Measurements from ENCODE around the gene AURKAIP1. TPM values are rescaled to one million over a fixed set of nuclear protein-coding genes. Genes with fewer than 3 reads are reported as not detected.
"Not testable (repeated sequence)": the region's sequence is repeated elsewhere in the genome, so short reads cannot be mapped to it uniquely, and the experiment has no call there.

Gene AURKAIP1
- total RNA-seq, 1 experiment from 2014 or later: 180 TPM

DNA sequence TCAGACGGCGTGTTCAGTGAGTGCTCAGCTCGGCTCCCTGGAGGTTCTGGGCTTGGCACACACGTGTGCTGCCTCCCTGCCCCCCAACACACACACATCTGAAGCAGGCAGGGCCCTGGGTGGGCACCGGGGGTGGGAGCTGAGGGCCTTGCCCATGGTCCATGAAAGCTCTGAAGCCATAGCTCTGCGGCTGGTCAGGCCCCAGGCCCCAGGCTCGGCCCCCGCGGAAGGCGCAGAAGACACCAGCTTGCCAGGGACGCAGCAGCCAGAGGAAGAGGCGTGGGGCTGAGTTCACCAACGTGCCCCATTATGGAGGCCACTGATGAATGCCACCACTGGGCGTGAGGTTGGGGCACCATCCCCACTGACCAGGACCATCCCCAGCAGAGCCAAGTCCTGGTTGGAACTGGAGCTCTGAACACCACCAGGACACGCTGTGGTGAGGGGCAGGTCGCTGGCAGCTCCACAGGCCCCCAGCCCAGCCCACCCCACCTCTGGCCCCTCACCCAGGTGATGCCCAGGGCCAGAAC, 4.2 kb downstream of the AURKAIP1 start:
- no peak for DNase-seq (ENCODE audit: low read depth in 1 of 2, low spot score in 2 of 2)
- Histone ChIP-seq H3K4me1 (replicated peaks) (peaks cover 32% of the 10 kb centered on the region), H3K9me3 (replicated peaks) (peaks cover 12% of the 10 kb centered on the region), H3K27me3 (replicated peaks) (no peaks in the 10 kb centered on the region), H3K27ac (no peak overlapping the region), H3K4me3 (no peak overlapping the region), H3K36me3 (peaks cover 47% of the 10 kb centered on the region)

DNA sequence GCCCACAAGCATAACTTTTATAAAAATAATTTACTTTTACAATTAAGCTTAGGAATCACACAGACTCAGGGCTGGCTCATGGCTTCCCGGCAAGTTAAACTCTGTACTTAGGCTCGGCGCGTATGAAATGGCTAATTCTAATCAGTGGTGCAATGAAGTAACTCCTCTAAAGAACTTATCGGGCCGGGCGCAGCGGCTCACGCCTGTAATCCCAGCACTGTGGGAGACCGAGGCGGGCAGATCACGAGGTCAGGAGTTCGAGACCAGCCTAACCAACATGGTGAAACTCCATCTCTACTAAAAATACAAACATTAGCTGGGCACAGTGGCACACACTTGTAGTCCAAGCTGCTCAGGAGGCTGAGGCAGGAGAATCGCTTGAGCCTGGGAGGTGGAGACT, 4.9 kb downstream of the AURKAIP1 start:
- Histone ChIP-seq H3K9me3 (replicated peaks) (peaks cover 12% of the 10 kb centered on the region), H3K4me1 (replicated peaks) (peaks cover 29% of the 10 kb centered on the region), H3K36me3 (peaks cover 45% of the 10 kb centered on the region)
- H3K4me3 ChIP-seq; DNase-seq (ENCODE audit: low read depth in 1 of 2, low spot score in 2 of 2); H3K27ac ChIP-seq; H3K27me3 ChIP-seq (replicated peaks): not testable (repeated sequence)

DNA sequence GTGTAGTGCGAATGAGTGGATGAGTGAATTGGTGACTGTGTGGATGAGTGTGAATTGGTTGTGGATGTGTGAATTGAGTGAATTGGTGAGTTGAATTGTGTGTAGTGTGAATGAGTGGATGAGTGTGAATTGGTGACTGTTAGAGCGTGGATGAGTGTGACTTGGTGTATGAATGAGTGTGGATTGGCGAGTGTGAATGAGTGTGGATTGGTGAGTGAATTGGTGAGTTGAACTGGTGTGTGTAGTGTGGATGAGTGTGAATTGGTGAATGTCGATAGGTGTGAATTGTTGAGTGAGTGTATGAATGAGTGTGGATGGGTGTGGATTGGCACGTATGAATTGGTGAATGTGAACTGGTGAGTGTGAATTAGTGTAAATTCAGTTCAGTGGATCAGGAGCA, 7.7 kb downstream of the AURKAIP1 start:
- Histone ChIP-seq H3K4me1 (replicated peaks) (peaks cover 11% of the 10 kb centered on the region), H3K27me3 (replicated peaks) (no peaks in the 10 kb centered on the region), H3K9me3 (replicated peaks) (peaks cover 12% of the 10 kb centered on the region), H3K4me3 (no peak overlapping the region), H3K27ac (no peak overlapping the region), H3K36me3 (peaks cover 18% of the 10 kb centered on the region)
- DNase-seq (ENCODE audit: low read depth in 1 of 2, low spot score in 2 of 2): no peak

DNA sequence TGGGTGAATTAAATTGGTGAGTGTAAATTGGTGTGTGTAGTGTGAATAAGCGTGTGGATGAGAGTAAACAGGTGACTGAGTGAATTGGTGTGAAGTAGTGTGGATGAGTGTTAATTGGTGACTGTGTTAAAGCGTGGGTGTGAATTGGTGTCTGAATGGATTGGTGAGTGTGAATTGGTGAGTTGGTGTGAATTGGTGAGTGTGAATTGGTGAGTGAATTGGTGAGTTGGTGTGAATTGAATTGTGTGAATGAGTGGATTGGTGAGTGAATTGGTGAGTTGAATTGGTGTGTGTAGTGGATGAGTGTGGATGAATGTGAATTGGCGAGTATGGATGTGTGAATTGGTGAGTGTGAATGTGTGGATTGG, 8.3 kb downstream of the AURKAIP1 start:
- Histone ChIP-seq H3K4me1 (replicated peaks) (peaks cover 11% of the 10 kb centered on the region), H3K9me3 (replicated peaks) (peaks cover 12% of the 10 kb centered on the region), H3K27ac (no peak overlapping the region), H3K4me3 (no peak overlapping the region), H3K27me3 (replicated peaks) (no peaks in the 10 kb centered on the region), H3K36me3 (peaks cover 11% of the 10 kb centered on the region)
- DNase-seq (ENCODE audit: low read depth in 1 of 2, low spot score in 2 of 2): no peak

DNA sequence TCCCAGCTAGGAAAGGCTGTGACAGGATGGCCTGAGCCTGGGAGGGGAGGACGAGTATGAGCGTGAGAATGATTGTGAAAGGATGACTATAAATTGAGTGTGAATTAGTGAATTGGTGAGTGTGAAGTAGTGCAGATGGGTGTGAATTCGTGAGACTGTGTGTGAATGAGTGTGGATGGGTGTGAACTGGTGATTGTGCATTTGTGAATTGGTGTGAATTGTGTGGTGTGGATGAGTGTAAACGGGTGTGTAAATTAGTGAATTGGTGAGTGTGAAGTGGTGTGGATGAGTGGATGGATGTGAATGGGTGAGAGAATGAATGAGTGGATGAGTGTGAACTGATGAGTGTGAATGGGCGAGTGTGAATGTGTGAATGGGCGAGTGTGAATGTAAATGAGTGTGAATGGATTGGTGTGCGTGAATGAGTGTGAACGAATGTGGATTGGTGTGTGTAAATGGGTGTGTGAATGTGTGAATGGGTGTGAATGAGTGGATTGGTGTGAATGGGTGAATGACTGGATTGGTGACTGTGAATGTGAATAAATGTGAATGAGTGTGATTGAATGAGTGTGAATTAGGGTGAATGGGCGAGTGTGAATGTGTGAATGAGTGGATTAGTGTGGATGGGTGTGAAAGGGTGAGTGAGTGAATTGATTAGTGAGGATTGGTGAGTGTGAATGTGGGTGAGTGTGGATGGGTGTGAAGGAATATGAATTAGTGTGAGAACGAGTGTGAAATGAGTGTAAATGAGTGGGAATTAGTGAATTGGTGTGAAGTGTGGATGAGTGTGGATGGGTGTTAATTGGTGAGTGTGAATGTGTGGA, 8.9 kb downstream of the AURKAIP1 start:
- no peak overlapping the region for H3K4me3 ChIP-seq
- H3K27me3 ChIP-seq (replicated peaks): no peaks in the 10 kb centered on the region
- peaks cover 5% of the 10 kb centered on the region; the same call in 1 of the 2 replicates for H3K36me3 ChIP-seq
- H3K4me1 ChIP-seq (replicated peaks): peaks cover 13% of the 10 kb centered on the region
- peaks cover 12% of the 10 kb centered on the region for H3K9me3 ChIP-seq (replicated peaks)
- no peak for DNase-seq (ENCODE audit: low read depth in 1 of 2, low spot score in 2 of 2)
- no peak overlapping the region for H3K27ac ChIP-seq

DNA sequence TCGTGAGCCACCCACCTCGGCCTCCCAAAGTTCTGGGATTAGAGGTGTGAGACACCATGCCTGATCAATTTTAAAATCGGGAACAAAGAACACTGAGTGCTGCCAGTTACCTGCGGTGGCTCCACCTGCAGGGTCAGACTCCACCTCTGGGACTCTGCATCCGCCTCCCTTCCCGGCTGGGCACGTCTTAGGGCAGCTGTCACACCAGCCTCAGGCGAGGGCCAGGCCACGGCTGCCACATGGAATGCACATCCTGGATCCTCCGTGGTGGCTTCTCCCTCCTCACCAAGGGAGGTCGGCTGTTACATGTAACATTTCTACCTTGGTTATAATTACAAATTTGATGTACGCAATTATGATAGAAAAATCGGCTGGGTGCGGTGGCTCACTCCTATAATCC, 10.7 kb downstream of the AURKAIP1 start:
- Histone ChIP-seq H3K9me3 (replicated peaks) (peaks cover 12% of the 10 kb centered on the region), H3K4me1 (replicated peaks) (peaks cover 31% of the 10 kb centered on the region), H3K27me3 (replicated peaks) (no peaks in the 10 kb centered on the region), H3K27ac (no peak overlapping the region), H3K4me3 (no peak overlapping the region), H3K36me3 (no peaks in the 10 kb centered on the region)
- DNase-seq (ENCODE audit: low read depth in 1 of 2, low spot score in 2 of 2): no peak

GRCh38 chr1:1361982-1362423, 13.0 kb downstream of the AURKAIP1 start:
- Histone ChIP-seq H3K36me3 (peaks cover 1% of the 10 kb centered on the region), H3K4me3 (no peak overlapping the region), H3K27ac (peak overlapping the region; percentile 90), H3K9me3 (replicated peaks) (peaks cover 8% of the 10 kb centered on the region), H3K27me3 (replicated peaks) (no peaks in the 10 kb centered on the region), H3K4me1 (replicated peaks) (peaks cover 49% of the 10 kb centered on the region)
- peak; percentile 61 to 77 for DNase-seq (ENCODE audit: low read depth in 1 of 2, low spot score in 2 of 2)

GRCh38 chr1:1361233-1361981, 13.6 kb downstream of the AURKAIP1 start:
- Histone ChIP-seq H3K4me1 (replicated peaks) (peaks cover 53% of the 10 kb centered on the region), H3K36me3 (peaks cover 5% of the 10 kb centered on the region), H3K27me3 (replicated peaks) (no peaks in the 10 kb centered on the region), H3K27ac (peak overlapping the region; percentile 90), H3K9me3 (replicated peaks) (peaks cover 6% of the 10 kb centered on the region), H3K4me3 (no peak overlapping the region)
- no peak for DNase-seq (ENCODE audit: low read depth in 1 of 2, low spot score in 2 of 2)

DNA sequence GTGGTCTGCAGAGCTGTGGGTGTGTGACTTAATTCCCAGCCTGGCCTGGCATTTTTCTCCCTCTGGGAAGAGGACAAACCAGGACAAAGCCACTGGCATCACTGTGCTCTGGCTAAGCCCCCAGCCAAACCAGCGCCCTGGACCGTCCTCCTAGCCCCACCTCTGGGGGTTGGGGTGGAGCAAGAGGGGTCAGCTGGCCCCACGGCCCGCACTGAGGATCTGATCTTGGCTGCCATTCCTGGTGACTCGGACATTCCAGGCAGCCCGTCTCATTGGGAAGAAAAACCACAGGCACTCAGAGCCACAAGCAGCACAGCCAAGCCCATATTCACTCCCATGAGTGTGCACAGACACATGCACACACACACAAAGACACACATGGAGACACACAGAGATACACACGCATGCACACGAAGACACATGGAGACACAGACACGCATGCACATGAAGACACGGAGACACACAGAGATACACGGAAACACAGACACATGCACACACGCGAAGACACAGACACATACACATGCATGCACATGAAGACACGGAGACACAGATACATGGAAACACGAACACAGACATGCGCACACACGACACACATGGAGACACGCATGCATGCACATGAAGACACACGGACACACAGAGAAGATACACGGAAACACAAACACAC, 14.4 kb downstream of the AURKAIP1 start:
- peak; percentile 89 to 95 for DNase-seq (ENCODE audit: low read depth in 1 of 2, low spot score in 2 of 2)
- peaks cover 53% of the 10 kb centered on the region for H3K4me1 ChIP-seq (replicated peaks)
- peaks cover 5% of the 10 kb centered on the region for H3K36me3 ChIP-seq
- no peaks in the 10 kb centered on the region for H3K27me3 ChIP-seq (replicated peaks)
- H3K27ac ChIP-seq: peak overlapping the region; percentile 90
- H3K4me3 ChIP-seq: no peak overlapping the region
- H3K9me3 ChIP-seq (replicated peaks): no peaks in the 10 kb centered on the region; the same call in 1 of the 2 replicates

DNA sequence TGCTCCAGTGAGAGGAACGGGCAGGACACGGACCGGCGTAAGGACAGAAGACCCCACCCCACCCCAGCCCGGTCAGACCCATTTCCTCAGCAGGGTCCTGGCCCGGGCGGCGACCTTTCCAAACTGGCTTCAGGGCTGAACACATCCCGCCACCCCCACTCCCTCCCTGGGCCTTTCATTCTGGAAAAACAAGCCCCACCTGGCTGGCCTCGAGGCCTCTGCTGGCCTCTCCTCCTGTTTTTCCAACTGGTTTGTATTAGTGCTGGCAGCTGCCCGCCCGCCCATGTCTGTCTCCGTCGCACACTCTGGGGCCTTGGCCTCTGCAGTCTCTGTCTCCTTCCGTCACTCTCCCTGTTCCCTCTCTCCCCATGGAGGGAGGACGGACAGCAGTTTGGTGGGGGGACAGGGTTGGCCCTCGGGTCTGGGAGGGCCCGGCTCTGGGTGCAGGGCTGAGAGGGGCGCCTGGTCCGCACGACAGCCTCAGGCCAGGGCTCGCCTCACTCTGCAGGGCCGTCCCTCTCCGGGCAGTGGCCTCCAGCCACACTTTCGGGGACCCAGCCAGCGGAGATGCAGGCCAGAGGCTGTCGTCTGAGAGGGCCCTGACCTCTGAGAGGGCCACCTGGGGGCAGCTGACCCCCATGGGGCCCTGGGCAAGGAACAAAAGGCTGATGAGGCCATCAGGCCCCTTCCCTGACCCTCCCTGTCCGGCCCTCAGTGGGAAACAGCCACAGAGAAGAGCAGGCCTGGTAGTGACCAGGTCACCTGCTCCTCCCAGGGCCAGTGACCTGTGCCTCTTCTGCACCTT, 15.1 kb downstream of the AURKAIP1 start:
- peaks cover 53% of the 10 kb centered on the region for H3K4me1 ChIP-seq (replicated peaks)
- peaks cover 5% of the 10 kb centered on the region for H3K36me3 ChIP-seq
- no peaks in the 10 kb centered on the region for H3K9me3 ChIP-seq (replicated peaks)
- peak overlapping the region; percentile 90 for H3K27ac ChIP-seq
- H3K27me3 ChIP-seq (replicated peaks): no peaks in the 10 kb centered on the region
- no peak overlapping the region for H3K4me3 ChIP-seq
- peak in 1 of 2 experiments; percentile 73 for DNase-seq (ENCODE audit: low read depth in 1 of 2, low spot score in 2 of 2)

GRCh38 chr1:1359308-1359663, 15.7 kb downstream of the AURKAIP1 start:
- H3K4me1 ChIP-seq (replicated peaks): peaks cover 53% of the 10 kb centered on the region
- no peaks in the 10 kb centered on the region for H3K27me3 ChIP-seq (replicated peaks)
- peak overlapping the region; percentile 90 for H3K27ac ChIP-seq
- H3K4me3 ChIP-seq: no peak overlapping the region
- no peaks in the 10 kb centered on the region for H3K9me3 ChIP-seq (replicated peaks)
- DNase-seq (ENCODE audit: low read depth in 1 of 2, low spot score in 2 of 2): peak in 1 of 2 experiments; percentile 85
- H3K36me3 ChIP-seq: peaks cover 11% of the 10 kb centered on the region

- peaks cover 17% of the 10 kb centered on the region for H3K36me3 ChIP-seq
- H3K4me3 ChIP-seq: peak within 1 kb of the TSS; percentile 48
- H3K27me3 ChIP-seq (replicated peaks): no peaks in the 10 kb centered on the region
- DNase-seq (ENCODE audit: low read depth in 1 of 2, low spot score in 2 of 2): peak; percentile 93 to 94
- H3K27ac ChIP-seq: peak within 1 kb of the TSS; percentile 90
- no peaks in the 10 kb centered on the region for H3K9me3 ChIP-seq (replicated peaks)
- peaks cover 53% of the 10 kb centered on the region for H3K4me1 ChIP-seq (replicated peaks)
Measured at GRCh38 chr1:1358433-1359271, 16.4 kb downstream of the AURKAIP1 start, which contains the start of gene MXRA8. TSS of gene MXRA8 (minus strand) at chr1:1358555. CDS start at chr1:1358504, 51 bp downstream.

Data from SJSA1 (cell line).